Measurements from ENCODE around the gene ID1. TPM values are rescaled to one million over a fixed set of nuclear protein-coding genes. Genes with fewer than 3 reads are reported as not detected.

ID1 gene
- total and polyA plus RNA-seq, 2 of the 13 experiments (the other 11 are each of a cell fraction or from before 2014, with no cell fraction given), result 320 to 419 TPM

- TF ChIP-seq BORCS8-MEF2B (CRISPR knock-in tag; IDR thresholded peaks at IDR 0.05), result peak; percentile 80; the same call in 1 of the 2 replicates
- TF ChIP-seq USF2 (IDR thresholded peaks at IDR 0.05; ENCODE audit: low read depth, low read length), result no peak
- 0 out of 2 replicates have a peak, but pooled peaks have one; percentile 46 for TF ChIP-seq USF2 (CRISPR knock-in tag; IDR thresholded peaks at IDR 0.05; ENCODE audit: borderline replicate concordance)
- TF ChIP-seq TAF1 (CRISPR knock-in tag; IDR thresholded peaks at IDR 0.05), result peak; percentile 15; the same call in 1 of the 2 replicates
- 0 out of 2 replicates have a peak, but pooled peaks have one; percentile 17 for TF ChIP-seq SRY (CRISPR knock-in tag; IDR thresholded peaks at IDR 0.05)
- TF ChIP-seq ZNF460 (CRISPR knock-in tag; IDR thresholded peaks at IDR 0.05; ENCODE audit: borderline replicate concordance), result peak; percentile 87
- TF ChIP-seq SSRP1 (CRISPR knock-in tag; IDR thresholded peaks at IDR 0.05), result peak; percentile 68; the same call in 1 of the 2 replicates
- TF ChIP-seq ZNF101 (CRISPR knock-in tag; IDR thresholded peaks at IDR 0.05; ENCODE audit: borderline replicate concordance, low read depth), result no peak; the same call in 1 of the 2 replicates
- peak; percentile 17; the same call in 1 of the 2 replicates for TF ChIP-seq IRF2 (CRISPR knock-in tag; IDR thresholded peaks at IDR 0.05)
- TF ChIP-seq ZNF329 (CRISPR knock-in tag; IDR thresholded peaks at IDR 0.05; ENCODE audit: low read depth), result 0 out of 2 replicates have a peak, but pooled peaks have one; percentile 24
- no peak for TF ChIP-seq CREB1 (IDR thresholded peaks at IDR 0.05)
- TF ChIP-seq CREB1 (CRISPR knock-in tag; IDR thresholded peaks at IDR 0.05), result peak; percentile 33; the same call in 1 of the 2 replicates
- peak; percentile 25; the same call in 1 of the 2 replicates for TF ChIP-seq ZBTB49 (CRISPR knock-in tag; IDR thresholded peaks at IDR 0.05; ENCODE audit: borderline replicate concordance)
- peak; percentile 38; the same call in 1 of the 2 replicates for TF ChIP-seq ATF1 (CRISPR knock-in tag; IDR thresholded peaks at IDR 0.05)
- peak; percentile 85 for TF ChIP-seq ZNF362 (CRISPR knock-in tag; IDR thresholded peaks at IDR 0.05; ENCODE audit: borderline replicate concordance)
- TF ChIP-seq SUZ12 (IDR thresholded peaks at IDR 0.05; ENCODE audit: low read depth, low read length), result no peak
- no peak; the same call in 1 of the 2 replicates for TF ChIP-seq HIVEP1 (CRISPR knock-in tag; IDR thresholded peaks at IDR 0.05)
- TF ChIP-seq CHCHD3 (CRISPR knock-in tag; IDR thresholded peaks at IDR 0.05), result no peak
- peak; percentile 96 for TF ChIP-seq ZNF18 (CRISPR knock-in tag; IDR thresholded peaks at IDR 0.05; ENCODE audit: insufficient replicate concordance)
- TF ChIP-seq ZNF180 (CRISPR knock-in tag; IDR thresholded peaks at IDR 0.05; ENCODE audit: borderline replicate concordance, low read depth), result no peak
- TF ChIP-seq MXD1 (CRISPR knock-in tag; IDR thresholded peaks at IDR 0.05), result peak; percentile 17; the same call in 1 of the 2 replicates
- no peak for TF ChIP-seq ZNF296 (CRISPR knock-in tag; conservative IDR thresholded peaks at IDR 0.05)
These were observed 31.4 kb upstream of the ID1 start (continued) for GRCh38 chr20:31573555-31574321.

All from HepG2 (cell line).